Left renal cortex interstitium (tissue), 4 donors: ENCODE data around the gene RPP30. TPM values are rescaled to one million over a fixed set of nuclear protein-coding genes. Genes with fewer than 3 reads are reported as not detected.
"Not testable (repeated sequence)": the region's sequence is repeated elsewhere in the genome, so short reads cannot be mapped to it uniquely, and the experiment has no call there.

Experiments
- DNase-seq, 4 donors: peaks; one replicate each; pipeline ENCODE4 v3.0.0-alpha.2; 2013; ENCODE audit warnings: low read depth in 4 of 4, low spot score in 2 of 4, missing footprints in 1 of 4
- polyA plus RNA-seq, 4 donors: library from polyadenylated mRNA; unstranded; fragments of 120-200 nt; gene quantifications; one replicate each; pipeline ENCODE4 v1.2.1, GENCODE V29; 2013; ENCODE audit not compliant: insufficient read length in 4 of 4

RPP30 gene
- polyA plus RNA-seq, 4 donors: 55.3 to 60.8 (median 56.5) TPM

- DNase-seq: no peak
Observed at GRCh38 chr10:90866050-90866598, 5.7 kb upstream of the RPP30 start.

DNA sequence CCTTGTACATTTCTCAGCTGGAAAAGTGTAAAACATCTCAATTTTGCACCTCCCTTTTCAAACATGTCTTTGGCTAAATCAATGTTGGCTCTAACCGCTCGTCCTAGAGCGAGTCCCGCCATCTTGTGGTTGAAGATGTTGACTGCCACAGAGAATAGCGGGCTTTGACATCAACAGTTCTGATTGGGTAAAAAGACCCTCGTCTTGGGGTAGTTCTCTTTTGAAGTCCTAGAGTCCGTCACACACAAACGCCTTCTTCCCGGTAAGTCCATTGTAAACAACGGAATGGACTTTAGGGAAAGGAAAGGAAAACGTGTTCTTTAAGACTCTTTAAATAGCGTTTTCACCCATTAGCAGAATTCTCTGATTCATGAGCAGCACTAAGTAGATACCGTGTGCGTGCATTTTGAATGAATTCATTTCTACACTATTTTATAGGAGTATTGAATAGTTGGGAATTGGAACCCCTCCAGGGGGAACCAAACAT lies 452 bp upstream of the RPP30 start:
- DNase-seq: peak in 3 of 4 donors; percentile 61 to 87 (median 73)

GRCh38 chr10:90872648-90873020 lies 860 bp downstream of the RPP30 start:
- no peak for DNase-seq

DNA sequence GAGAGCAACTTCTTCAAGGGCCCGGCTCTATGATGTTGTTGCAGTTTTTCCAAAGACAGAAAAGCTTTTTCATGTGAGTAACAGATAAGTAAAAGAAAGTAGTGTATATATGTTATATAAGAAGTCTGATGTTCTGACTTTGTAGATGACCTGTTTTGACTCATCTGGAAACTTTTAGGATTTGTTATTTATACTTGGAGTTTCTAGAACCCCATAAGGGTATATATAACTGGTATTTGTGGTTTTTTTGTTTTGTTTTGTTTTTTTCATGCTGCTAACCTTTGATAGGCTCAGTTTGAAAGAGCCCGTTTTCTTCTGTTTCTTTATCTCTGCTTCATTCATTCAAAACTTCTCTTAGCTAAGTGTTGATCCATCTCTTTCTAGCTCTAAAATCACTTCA lies 7.3 kb downstream of the RPP30 start:
- no peak for DNase-seq

DNA sequence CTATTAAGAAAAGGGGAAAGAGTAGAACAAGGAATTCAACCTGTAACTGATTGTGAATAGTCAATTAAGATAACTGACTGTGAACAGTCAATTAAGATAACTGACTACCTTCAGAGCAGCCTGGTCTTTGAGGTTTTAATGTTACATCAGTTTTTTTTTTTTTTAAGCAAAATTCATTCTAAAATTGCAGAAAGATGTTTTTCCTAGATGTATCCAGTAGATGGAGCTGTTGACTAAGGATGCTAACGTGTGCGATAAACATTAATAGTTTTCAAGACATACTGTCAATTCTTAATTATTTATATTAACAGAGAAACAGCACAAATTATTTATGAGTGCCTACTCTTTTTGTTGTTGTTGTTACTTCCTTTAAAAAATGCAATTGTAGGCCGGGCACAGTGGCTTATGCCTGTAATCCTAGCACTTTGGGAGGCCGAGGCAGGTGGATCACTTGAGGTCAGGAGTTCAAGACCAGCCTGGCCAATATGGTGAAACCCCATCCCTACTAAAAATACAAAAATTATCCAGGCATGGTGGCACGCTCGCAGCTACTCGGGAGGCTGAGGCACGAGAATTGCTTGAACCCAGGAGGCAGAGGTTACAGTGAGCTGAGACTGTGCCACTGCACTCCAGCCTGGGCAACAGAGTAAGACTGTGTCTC lies 8.4 kb downstream of the RPP30 start:
- peak in 1 of 4 donors; percentile 24 for DNase-seq

DNA sequence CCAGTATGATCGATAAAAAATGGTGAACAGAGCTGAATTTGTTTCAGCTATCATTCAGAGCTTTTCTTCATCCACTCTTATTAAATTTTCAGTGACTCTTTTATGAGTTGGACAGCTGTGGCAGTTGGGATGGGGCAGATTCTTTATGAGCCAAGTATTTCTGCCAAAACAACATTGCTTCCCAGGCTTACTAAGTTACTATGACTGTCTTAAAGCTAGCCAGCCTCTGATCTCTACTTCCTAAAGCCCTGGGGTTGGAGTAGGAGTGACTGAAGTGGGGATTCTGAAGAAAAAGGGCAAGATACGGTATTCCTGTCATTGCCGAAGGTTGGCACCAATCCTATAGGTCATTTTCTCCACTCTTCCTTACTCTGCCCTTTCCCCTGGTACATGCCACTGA lies 12.7 kb downstream of the RPP30 start:
- DNase-seq: no peak

DNA sequence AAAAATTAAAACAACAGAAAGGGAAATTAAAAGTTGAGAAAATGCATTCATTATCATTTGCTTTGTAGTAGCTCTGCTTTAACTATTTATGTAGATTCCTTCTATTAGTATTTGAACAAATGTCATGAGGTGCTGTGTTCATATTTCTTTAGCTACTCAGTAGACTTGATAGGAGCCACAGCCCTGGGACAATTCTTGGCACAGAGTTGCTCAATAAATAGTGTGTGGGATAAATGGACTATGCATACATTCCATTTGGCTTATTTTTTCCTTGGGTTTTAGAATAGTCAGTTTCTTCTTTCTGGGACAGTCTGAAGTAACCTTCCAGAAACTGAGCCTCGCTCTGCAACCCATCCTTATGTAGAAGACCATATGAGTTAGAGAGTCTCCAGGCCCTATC lies 13.4 kb downstream of the RPP30 start:
- DNase-seq: no peak

DNA sequence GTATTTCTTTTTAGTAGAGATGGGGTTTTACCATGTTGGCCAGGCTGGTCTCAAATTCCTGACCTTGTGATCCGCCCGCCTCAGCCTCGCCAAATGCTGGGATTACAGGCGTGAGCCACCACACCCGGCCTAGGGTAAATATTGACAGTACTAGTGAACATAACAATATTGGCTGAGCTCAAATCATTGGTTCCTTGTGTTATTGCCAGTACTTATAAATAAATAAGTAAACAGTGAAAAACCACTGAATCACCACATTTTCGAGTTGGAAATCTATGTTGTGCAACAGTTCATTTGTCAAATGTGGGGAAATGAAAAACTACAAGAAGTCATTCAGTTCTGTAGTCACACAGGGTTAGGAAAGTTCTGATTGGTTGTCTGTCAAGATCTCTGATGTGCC lies 15.8 kb downstream of the RPP30 start:
- no peak for DNase-seq

DNA sequence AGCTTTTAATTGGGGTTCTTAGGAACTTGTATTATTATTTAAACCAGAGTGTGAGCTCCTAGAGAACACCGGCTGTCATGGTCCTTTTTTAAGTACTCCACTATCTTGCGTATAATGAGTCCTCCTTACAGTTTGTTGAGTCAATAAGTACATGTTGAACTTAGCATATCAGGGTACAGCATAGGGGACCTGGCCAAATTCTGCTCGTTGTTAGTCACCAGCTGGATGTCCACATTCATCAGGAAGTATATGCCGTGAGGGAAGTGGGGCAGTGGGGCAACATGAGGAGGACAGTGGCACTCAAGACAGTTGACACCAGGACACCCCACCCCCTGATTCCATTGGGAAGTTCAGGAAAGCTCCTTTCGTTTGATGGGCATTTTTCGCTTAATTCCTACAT lies 16.6 kb downstream of the RPP30 start:
- no peak for DNase-seq

DNA sequence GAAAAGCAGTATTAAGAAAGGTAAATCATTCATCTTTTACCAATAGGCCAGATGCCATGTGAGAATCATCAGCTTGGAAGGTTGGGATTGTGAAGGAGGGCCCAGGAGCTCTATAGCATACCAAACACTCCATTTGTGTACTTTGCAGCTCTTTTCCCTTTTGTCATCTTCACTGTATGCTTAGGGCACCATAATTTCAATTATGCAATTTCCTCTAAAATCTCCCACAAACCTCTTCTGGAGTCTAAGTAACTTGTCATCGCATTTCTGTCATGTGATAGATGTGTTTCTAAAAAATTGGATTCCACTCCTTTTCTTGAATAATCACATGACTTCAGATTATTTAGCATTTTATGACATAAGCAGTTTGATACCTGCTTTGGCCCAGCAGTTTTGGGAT lies 17.9 kb downstream of the RPP30 start:
- no peak for DNase-seq

GRCh38 chr10:90890347-90890746 lies 18.6 kb downstream of the RPP30 start:
- no peak for DNase-seq

DNA sequence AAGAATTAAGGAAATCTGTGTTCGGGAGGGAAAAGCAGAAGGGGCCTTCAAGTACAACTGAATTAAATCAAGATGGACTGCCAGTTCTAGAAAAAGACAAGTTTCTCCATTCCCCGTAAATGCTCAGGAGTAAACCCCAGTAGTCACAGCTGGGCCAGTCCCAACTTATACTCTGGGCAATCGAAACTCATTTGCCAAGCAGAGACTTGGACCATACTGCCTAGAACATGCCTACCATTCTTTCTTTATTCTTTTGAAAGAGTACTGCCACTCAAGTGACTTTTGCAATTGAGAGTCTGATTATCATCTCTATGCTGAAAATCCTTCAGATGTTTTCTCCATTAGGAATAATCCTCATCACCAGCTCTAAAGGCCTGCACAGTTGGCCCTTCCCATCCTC lies 21.4 kb downstream of the RPP30 start:
- no peak for DNase-seq

DNA sequence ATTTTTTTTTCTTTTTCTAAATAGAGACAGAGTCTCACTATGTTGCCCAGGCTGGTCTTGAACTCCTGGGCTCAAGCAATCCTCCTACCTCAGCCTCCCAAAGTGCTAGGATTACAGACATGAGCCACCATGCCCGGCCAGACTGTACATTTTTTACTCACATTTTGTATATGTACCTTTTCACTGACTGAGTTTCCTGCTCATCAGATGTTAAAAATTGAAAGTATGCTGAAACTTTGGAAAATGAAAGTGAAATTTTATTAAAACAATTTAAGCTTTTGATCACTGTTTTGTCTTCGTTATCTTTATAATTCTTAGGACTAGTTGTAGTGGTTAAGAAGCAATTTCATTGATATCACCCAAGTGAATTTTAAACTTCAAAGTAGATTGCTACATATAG lies 25.1 kb downstream of the RPP30 start:
- not testable (repeated sequence) for DNase-seq

- no peak for DNase-seq
Observed at GRCh38 chr10:90905925-90906324, 34.2 kb downstream of the RPP30 start.

GRCh38 chr10:90906596-90906995 lies 34.8 kb downstream of the RPP30 start:
- no peak for DNase-seq

- DNase-seq: peak; percentile 53 to 85 (median 55)
Observed at GRCh38 chr10:90911133-90912051, 39.6 kb downstream of the RPP30 start.

DNA sequence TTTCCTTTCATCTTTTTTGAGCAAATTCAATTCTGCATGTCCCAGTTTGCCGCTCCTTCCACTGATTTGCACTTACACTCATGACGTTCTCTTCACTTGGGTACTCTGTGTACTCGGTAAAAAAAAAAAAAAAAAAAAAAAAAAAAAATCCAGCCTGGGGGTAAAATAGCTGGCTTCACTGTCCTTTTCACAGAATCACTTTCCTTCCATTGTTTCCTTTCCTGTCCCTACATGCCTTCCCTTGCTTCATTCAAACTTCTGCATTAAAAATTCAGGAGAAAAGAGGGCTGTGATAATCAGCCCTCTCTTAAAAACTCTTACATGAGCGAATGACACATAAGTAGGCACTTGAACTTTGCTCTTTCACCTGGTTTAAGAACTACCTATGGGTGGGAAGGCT lies 40.4 kb downstream of the RPP30 start:
- DNase-seq: no peak

- no peak for DNase-seq
Observed at GRCh38 chr10:90912854-90913479, 41.2 kb downstream of the RPP30 start.

- DNase-seq: no peak
Observed at GRCh38 chr10:90913774-90914420, 42.1 kb downstream of the RPP30 start.

- no peak for DNase-seq
Observed at GRCh38 chr10:90914992-90915765, 43.4 kb downstream of the RPP30 start.
